Bronchial epithelial cell (primary cell): ENCODE data around the gene CLDN2. TPM values are rescaled to one million over a fixed set of nuclear protein-coding genes. Genes with fewer than 3 reads are reported as not detected.

Source experiments
- DNase-seq: peaks from one replicate; pipeline ENCODE4 v3.0.0-alpha.2; 2010; ENCODE audit warnings: low read depth
- FAIRE-seq: peaks from 2 replicates; lab custom pipeline; 2011; peaks lifted over from hg19 to GRCh38; lab: Jason Lieb, UNC
- H3K27me3 ChIP-seq: 2 replicates; pipeline ENCODE4 v1.5.1; 2011; ENCODE audit warnings: low read length; ENCODE audit not compliant: control insufficient read depth, insufficient read depth
- H3K36me3 ChIP-seq: 2 replicates; pipeline ENCODE4 v1.5.1; 2011; ENCODE audit warnings: low read length; ENCODE audit not compliant: control insufficient read depth, insufficient read depth
- H3K4me3 ChIP-seq: 2 replicates; pipeline ENCODE4 v1.5.1; 2011; ENCODE audit warnings: mild to moderate bottlenecking, low read depth, low read length, control low read depth
- total RNA-seq: library from RNA; depleted of rRNA; stranded (reverse); fragments of >200 nt; gene quantifications from 2 replicates; pipeline ENCODE4 v1.2.1, GENCODE V29; 2014
- TF ChIP-seq, protein P1 (sequence below): IDR thresholded peaks from 2 replicates; pipeline ENCODE4 v1.5.1; 2011; ENCODE audit warnings: mild to moderate bottlenecking, moderate library complexity, low read length, control low read depth, inconsistent platforms; ENCODE audit not compliant: insufficient read depth, severe bottlenecking

Gene CLDN2
- total RNA-seq, 1 donor from 2014 or later, result not detected

DNA sequence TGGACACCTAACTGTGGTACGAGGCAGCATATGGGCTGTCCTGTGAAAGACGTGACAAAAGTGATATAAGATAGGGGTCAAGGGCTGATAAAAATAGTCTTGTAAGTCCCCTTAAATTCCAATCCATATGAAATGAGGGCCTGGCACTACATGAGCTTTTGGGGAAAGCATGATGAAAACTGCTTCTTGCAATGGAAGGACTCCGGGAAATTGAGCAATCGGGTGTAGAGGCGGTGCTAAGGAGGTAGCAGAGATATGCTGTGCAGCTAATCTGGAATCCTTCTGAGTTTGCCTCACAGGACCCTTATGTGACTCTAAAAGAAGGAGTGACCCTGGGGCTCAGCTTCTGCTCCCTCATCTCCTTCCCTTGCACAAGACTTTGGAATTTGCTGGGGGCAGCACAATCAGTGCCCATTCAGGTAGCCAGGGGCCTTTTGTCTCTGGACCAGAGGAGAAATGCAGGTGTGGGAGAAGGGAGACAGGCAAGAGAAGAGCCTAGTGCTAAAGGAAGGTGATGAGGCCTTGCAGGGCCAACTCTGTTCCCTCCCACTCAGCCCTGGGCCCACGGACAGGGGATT lies 12.8 kb downstream of the CLDN2 start:
- FAIRE-seq, result no peak
- Histone ChIP-seq H3K4me3 (no peak overlapping the region), H3K36me3 (no peaks in the 10 kb centered on the region), H3K27me3 (no peaks in the 10 kb centered on the region)
- DNase-seq, result no peak
- TF ChIP-seq, protein P1, sequence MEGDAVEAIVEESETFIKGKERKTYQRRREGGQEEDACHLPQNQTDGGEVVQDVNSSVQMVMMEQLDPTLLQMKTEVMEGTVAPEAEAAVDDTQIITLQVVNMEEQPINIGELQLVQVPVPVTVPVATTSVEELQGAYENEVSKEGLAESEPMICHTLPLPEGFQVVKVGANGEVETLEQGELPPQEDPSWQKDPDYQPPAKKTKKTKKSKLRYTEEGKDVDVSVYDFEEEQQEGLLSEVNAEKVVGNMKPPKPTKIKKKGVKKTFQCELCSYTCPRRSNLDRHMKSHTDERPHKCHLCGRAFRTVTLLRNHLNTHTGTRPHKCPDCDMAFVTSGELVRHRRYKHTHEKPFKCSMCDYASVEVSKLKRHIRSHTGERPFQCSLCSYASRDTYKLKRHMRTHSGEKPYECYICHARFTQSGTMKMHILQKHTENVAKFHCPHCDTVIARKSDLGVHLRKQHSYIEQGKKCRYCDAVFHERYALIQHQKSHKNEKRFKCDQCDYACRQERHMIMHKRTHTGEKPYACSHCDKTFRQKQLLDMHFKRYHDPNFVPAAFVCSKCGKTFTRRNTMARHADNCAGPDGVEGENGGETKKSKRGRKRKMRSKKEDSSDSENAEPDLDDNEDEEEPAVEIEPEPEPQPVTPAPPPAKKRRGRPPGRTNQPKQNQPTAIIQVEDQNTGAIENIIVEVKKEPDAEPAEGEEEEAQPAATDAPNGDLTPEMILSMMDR, result no peak

DNA sequence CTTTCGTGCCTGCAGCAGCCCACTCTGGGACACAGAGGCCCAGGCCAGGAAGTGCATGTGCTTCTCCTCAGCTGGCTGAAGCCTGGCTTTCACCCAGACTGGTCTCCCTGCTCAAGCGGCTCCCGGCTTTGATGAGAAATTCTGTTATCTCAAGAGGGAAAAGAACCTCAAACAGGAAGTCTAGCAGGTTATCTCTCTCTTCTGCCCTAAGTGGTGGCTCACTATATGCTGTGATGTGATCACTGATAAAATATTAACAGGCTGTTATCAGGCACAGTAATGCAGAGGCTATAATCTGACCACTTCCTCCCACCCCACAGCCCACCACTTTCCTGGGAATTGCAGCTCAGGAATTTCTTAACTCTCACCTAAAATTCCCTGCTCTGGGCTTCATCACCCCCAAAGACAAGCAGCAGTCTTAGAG lies 13.3 kb downstream of the CLDN2 start:
- Histone ChIP-seq H3K27me3 (no peaks in the 10 kb centered on the region), H3K4me3 (no peak overlapping the region), H3K36me3 (no peaks in the 10 kb centered on the region)
- no peak for DNase-seq
- FAIRE-seq, result no peak
- TF ChIP-seq, protein P1, result no peak

DNA sequence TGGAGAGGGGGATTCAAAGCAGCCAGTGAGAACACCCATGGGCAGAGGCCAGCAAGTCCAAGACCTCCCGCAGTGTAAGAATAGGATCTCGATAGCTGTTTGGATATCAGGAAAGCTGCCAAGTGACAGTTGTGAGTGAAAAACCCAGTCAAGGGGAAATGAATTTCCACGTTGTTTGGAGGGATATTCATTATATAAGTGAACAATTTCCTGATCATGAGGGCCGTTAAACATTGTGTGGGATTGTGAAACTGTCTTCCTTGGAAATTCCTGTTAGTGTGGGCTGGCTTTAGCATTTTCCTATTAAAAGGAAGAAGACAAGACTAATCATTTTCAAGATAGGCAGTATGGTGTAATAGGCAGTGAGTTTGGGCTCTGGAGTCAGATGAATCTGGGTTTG lies 15.0 kb downstream of the CLDN2 start:
- H3K36me3 ChIP-seq, result no peaks in the 10 kb centered on the region
- DNase-seq (no peak), FAIRE-seq (no peak)
- no peaks in the 10 kb centered on the region for H3K27me3 ChIP-seq
- TF ChIP-seq, protein P1, result no peak
- no peak overlapping the region for H3K4me3 ChIP-seq

DNA sequence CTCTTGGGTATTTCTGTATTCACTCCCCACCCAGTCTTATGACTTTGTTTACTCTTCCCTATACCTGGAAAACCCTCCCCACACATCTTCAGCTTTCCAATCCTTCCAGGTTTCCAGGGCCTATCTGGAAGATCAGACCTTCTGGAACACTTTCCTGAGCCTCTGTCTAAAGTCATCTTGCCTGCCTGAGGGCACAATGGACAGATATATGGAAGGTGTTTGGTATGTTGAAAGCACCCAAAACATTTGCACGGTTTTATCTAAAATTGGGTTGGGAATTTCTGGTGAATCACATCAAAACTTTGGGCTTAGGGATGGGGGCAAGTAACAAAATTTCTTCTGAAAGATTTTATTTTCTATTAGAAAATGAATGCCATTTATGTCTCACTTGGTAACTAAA lies 16.0 kb downstream of the CLDN2 start:
- FAIRE-seq (no peak), DNase-seq (no peak)
- Histone ChIP-seq H3K36me3 (no peaks in the 10 kb centered on the region), H3K4me3 (no peak overlapping the region), H3K27me3 (no peaks in the 10 kb centered on the region)
- TF ChIP-seq, protein P1, result no peak

DNA sequence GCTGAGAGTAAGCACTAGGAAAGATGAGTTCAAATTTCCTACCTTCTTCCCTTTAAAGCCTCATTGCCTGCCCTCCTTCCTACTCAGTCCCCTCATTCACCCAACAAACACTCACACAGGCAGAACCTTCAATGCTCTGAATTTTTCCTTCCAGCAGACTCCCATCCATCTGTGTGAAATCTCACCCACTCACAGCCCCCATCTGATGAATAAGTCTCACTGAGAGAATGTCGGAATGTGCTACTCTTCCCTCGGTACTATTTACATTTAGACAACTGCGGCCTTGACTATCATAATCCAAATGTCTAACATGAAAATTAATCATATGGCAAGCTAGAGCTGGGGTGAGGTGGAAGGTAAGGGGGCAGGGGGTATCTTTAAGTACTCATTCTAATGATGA lies 19.4 kb downstream of the CLDN2 start:
- TF ChIP-seq, protein P1, result no peak
- FAIRE-seq, result no peak
- no peak for DNase-seq

DNA sequence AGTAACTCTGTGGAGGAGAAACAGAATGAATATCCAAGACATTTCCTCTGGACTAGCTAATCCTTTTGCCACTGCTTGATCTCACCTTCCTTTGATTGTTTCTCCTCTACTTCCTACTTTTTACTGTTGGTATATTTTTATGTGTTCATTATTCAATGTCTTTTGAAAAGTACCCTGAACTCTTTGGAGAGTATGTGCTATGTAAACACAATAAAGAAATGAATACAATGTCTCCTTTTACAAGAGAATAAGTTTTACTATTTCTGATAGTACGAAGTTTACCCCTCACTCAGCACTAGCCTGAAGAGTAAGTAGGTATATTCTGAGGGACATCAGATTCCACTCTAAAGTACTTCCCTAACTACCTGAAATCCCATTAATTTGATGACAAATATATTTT lies 19.9 kb downstream of the CLDN2 start:
- H3K27me3 ChIP-seq, result no peaks in the 10 kb centered on the region
- FAIRE-seq, result no peak
- TF ChIP-seq, protein P1, result no peak
- H3K36me3 ChIP-seq, result peaks cover 2% of the 10 kb centered on the region
- no peak overlapping the region for H3K4me3 ChIP-seq
- DNase-seq, result no peak

More for the DNA sequence above, 19.4 kb downstream of the CLDN2 start:
- Histone ChIP-seq H3K36me3 (peaks cover 2% of the 10 kb centered on the region), H3K4me3 (no peak overlapping the region), H3K27me3 (no peaks in the 10 kb centered on the region)
